Karpas-422 (cell line): ENCODE data around the gene NPAS3. TPM values are rescaled to one million over a fixed set of nuclear protein-coding genes. Genes with fewer than 3 reads are reported as not detected.

Source experiments
- DNase-seq: peaks from one replicate; pipeline ENCODE4 v3.0.0-alpha.2; 2015
- H2AFZ ChIP-seq: fragments of 200-600 bp; sonication (generic); 2 replicates; pipeline ENCODE4 v1.6.1; 2014; ENCODE audit warnings: antibody characterized with exemption, low read length, mixed read lengths
- H3K27ac ChIP-seq: fragments of 200-600 bp; sonication (generic); 2 replicates; pipeline ENCODE4 v1.5.1; 2014; ENCODE audit warnings: mild to moderate bottlenecking, low read length, moderate library complexity
- H3K27me3 ChIP-seq: fragments of 200-600 bp; sonication (generic); 2 replicates; pipeline ENCODE4 v1.6.1; 2014; ENCODE audit warnings: low read length, mixed read lengths
- H3K36me3 ChIP-seq: fragments of 200-600 bp; sonication (generic); 2 replicates; pipeline ENCODE4 v1.6.1; 2014; ENCODE audit warnings: low read length, mixed read lengths; ENCODE audit not compliant: insufficient read depth
- H3K4me1 ChIP-seq: fragments of 200-600 bp; sonication (generic); 2 replicates; pipeline ENCODE4 v1.6.1; 2014; ENCODE audit warnings: mild to moderate bottlenecking, low read length, mixed read lengths
- H3K4me2 ChIP-seq: fragments of 200-600 bp; sonication (generic); 2 replicates; pipeline ENCODE4 v1.6.1; 2014; ENCODE audit warnings: low read length, low read depth, mild to moderate bottlenecking; ENCODE audit not compliant: poor library complexity, severe bottlenecking
- H3K4me3 ChIP-seq: fragments of 200-600 bp; sonication (generic); 2 replicates; pipeline ENCODE4 v1.5.1; 2014; ENCODE audit warnings: mild to moderate bottlenecking, antibody characterized with exemption, low read length, mixed read lengths
- H3K79me2 ChIP-seq: fragments of 200-600 bp; sonication (generic); 2 replicates; pipeline ENCODE4 v1.6.1; 2014; ENCODE audit warnings: mild to moderate bottlenecking, low read length, mixed read lengths
- H3K9ac ChIP-seq: fragments of 200-600 bp; sonication (generic); 2 replicates; pipeline ENCODE4 v1.6.0; 2014; ENCODE audit warnings: low read length
- H3K9me2 ChIP-seq: fragments of 200-600 bp; sonication (generic), shearing (Covaris generic); replicated peaks from 2 replicates; pipeline ENCODE4 v1.6.0; 2014; ENCODE audit warnings: mild to moderate bottlenecking, low read length, moderate library complexity; ENCODE audit not compliant: insufficient read depth
- H3K9me3 ChIP-seq: fragments of 300-700, 200-600 bp; sonication (generic); 2 replicates; pipeline ENCODE4 v1.6.1; 2014; ENCODE audit warnings: low read length, mixed read lengths
- H4K20me1 ChIP-seq: fragments of 200-600 bp; sonication (generic); 2 replicates; pipeline ENCODE4 v1.6.1; 2014; ENCODE audit warnings: mild to moderate bottlenecking, antibody characterized with exemption, low read length, low read depth; ENCODE audit not compliant: insufficient read depth
- total RNA-seq: library from RNA; depleted of rRNA; stranded (reverse); fragments of >200 nt; shearing (Covaris generic); gene quantifications from 2 replicates; pipeline ENCODE4 v1.2.3, GENCODE V29; 2014; ENCODE audit warnings: low replicate concordance

NPAS3 gene
- total RNA-seq, 1 experiment from 2014 or later: 1.6 TPM

GRCh38 chr14:33364466-33364865, 425.8 kb downstream of the NPAS3 start:
- no peak for DNase-seq
- Histone ChIP-seq H3K4me3 (no peak overlapping the region), H3K9me2 (no peaks in the 10 kb centered on the region), H3K79me2 (no peaks in the 10 kb centered on the region), H4K20me1 (no peaks in the 10 kb centered on the region), H2AFZ (no peak overlapping the region), H3K9me3 (no peaks in the 10 kb centered on the region), H3K4me2 (no peak overlapping the region), H3K4me1 (no peaks in the 10 kb centered on the region), H3K27me3 (no peaks in the 10 kb centered on the region), H3K36me3 (no peaks in the 10 kb centered on the region), H3K9ac (no peak overlapping the region), H3K27ac (no peak overlapping the region)

GRCh38 chr14:33369041-33369440, 430.4 kb downstream of the NPAS3 start:
- no peaks in the 10 kb centered on the region for H3K27me3 ChIP-seq
- H3K9me3 ChIP-seq: no peaks in the 10 kb centered on the region
- H3K9me2 ChIP-seq: no peaks in the 10 kb centered on the region
- H3K36me3 ChIP-seq: no peaks in the 10 kb centered on the region
- H3K9ac ChIP-seq: no peak overlapping the region
- no peak overlapping the region for H3K4me2 ChIP-seq
- no peak overlapping the region for H3K4me3 ChIP-seq
- H2AFZ ChIP-seq: no peak overlapping the region
- peaks cover 7% of the 10 kb centered on the region for H3K4me1 ChIP-seq
- no peaks in the 10 kb centered on the region for H3K79me2 ChIP-seq
- H3K27ac ChIP-seq: no peak overlapping the region
- no peak for DNase-seq
- no peaks in the 10 kb centered on the region for H4K20me1 ChIP-seq

GRCh38 chr14:33369972-33370371, 431.3 kb downstream of the NPAS3 start:
- Histone ChIP-seq H3K36me3 (no peaks in the 10 kb centered on the region), H3K4me3 (no peak overlapping the region), H3K9ac (no peak overlapping the region), H4K20me1 (no peaks in the 10 kb centered on the region), H3K4me2 (no peak overlapping the region), H3K4me1 (peaks cover 8% of the 10 kb centered on the region), H3K79me2 (no peaks in the 10 kb centered on the region), H3K9me3 (no peaks in the 10 kb centered on the region), H3K27me3 (no peaks in the 10 kb centered on the region), H3K27ac (no peak overlapping the region), H2AFZ (no peak overlapping the region), H3K9me2 (no peaks in the 10 kb centered on the region)
- DNase-seq: peak; percentile 59

GRCh38 chr14:33370426-33370825, 431.7 kb downstream of the NPAS3 start:
- Histone ChIP-seq H3K27me3 (no peaks in the 10 kb centered on the region), H2AFZ (no peak overlapping the region), H3K9me2 (no peaks in the 10 kb centered on the region), H4K20me1 (no peaks in the 10 kb centered on the region), H3K4me3 (no peak overlapping the region), H3K4me2 (no peak overlapping the region), H3K79me2 (no peaks in the 10 kb centered on the region), H3K9me3 (no peaks in the 10 kb centered on the region), H3K36me3 (no peaks in the 10 kb centered on the region), H3K9ac (no peak overlapping the region), H3K4me1 (peaks cover 12% of the 10 kb centered on the region), H3K27ac (no peak overlapping the region)
- DNase-seq: no peak

GRCh38 chr14:33375196-33375595, 436.5 kb downstream of the NPAS3 start:
- no peak overlapping the region for H3K27ac ChIP-seq
- H3K9me3 ChIP-seq: no peaks in the 10 kb centered on the region
- no peak overlapping the region for H2AFZ ChIP-seq
- no peaks in the 10 kb centered on the region for H3K27me3 ChIP-seq
- H3K36me3 ChIP-seq: no peaks in the 10 kb centered on the region
- H4K20me1 ChIP-seq: no peaks in the 10 kb centered on the region
- H3K79me2 ChIP-seq: no peaks in the 10 kb centered on the region
- no peaks in the 10 kb centered on the region for H3K9me2 ChIP-seq
- no peak overlapping the region for H3K4me3 ChIP-seq
- no peak overlapping the region for H3K4me2 ChIP-seq
- no peak overlapping the region for H3K9ac ChIP-seq
- no peak for DNase-seq
- H3K4me1 ChIP-seq: peaks cover 7% of the 10 kb centered on the region

- Histone ChIP-seq H3K4me1 (peaks cover 5% of the 10 kb centered on the region), H3K4me3 (no peak overlapping the region), H3K4me2 (no peak overlapping the region), H3K27me3 (no peaks in the 10 kb centered on the region), H3K79me2 (no peaks in the 10 kb centered on the region), H3K36me3 (no peaks in the 10 kb centered on the region), H4K20me1 (no peaks in the 10 kb centered on the region), H3K9me2 (no peaks in the 10 kb centered on the region), H3K27ac (no peak overlapping the region), H2AFZ (no peak overlapping the region), H3K9me3 (no peaks in the 10 kb centered on the region), H3K9ac (no peak overlapping the region)
- DNase-seq: no peak
Measured at GRCh38 chr14:33375786-33376185, 437.1 kb downstream of the NPAS3 start.

GRCh38 chr14:33376510-33376909, 437.8 kb downstream of the NPAS3 start:
- peaks cover 5% of the 10 kb centered on the region for H3K4me1 ChIP-seq

GRCh38 chr14:33377596-33378390, 439.1 kb downstream of the NPAS3 start:
- Histone ChIP-seq H3K9me3 (no peaks in the 10 kb centered on the region), H3K27ac (no peak overlapping the region), H3K36me3 (no peaks in the 10 kb centered on the region), H3K9ac (no peak overlapping the region), H3K4me2 (no peak overlapping the region), H3K27me3 (no peaks in the 10 kb centered on the region), H3K79me2 (no peaks in the 10 kb centered on the region), H3K4me3 (no peak overlapping the region), H3K9me2 (no peaks in the 10 kb centered on the region), H4K20me1 (no peaks in the 10 kb centered on the region), H3K4me1 (peaks cover 5% of the 10 kb centered on the region), H2AFZ (no peak overlapping the region)
- no peak for DNase-seq

More at GRCh38 chr14:33376510-33376909, 437.8 kb downstream of the NPAS3 start:
- no peaks in the 10 kb centered on the region for H3K79me2 ChIP-seq
- H3K4me3 ChIP-seq: no peak overlapping the region
- H3K27ac ChIP-seq: no peak overlapping the region
- no peak overlapping the region for H3K4me2 ChIP-seq
- H3K27me3 ChIP-seq: no peaks in the 10 kb centered on the region
- no peaks in the 10 kb centered on the region for H3K9me2 ChIP-seq
- H4K20me1 ChIP-seq: no peaks in the 10 kb centered on the region
- H3K9me3 ChIP-seq: no peaks in the 10 kb centered on the region
- no peak overlapping the region for H3K9ac ChIP-seq
- no peaks in the 10 kb centered on the region for H3K36me3 ChIP-seq
- DNase-seq: no peak
- no peak overlapping the region for H2AFZ ChIP-seq
